ENCODE data around the gene CDK11A.
"Not testable (repeated sequence)": the region's sequence is repeated elsewhere in the genome, so short reads cannot be mapped to it uniquely, and the experiment has no call there.

Gene CDK11A

DNA sequence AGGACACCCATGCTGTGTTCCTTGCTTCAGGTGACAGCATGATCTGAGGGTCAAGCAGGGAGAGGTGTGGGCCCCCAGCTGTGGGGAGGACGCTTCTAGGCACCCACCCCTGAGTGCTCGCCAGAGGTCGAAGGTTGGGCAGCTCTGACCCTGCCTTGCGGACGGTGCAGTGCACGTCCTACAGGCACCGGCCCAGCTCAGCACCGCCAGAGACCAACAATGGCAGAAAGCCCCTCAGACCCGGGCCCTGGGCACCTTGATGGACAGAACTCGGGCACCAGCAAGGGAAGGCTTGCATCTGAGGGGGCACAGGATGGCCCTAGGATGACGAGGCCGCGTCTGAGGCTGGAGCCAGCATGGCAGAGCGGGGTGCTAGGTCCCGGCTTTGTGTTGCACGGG, 29.4 kb upstream of the CDK11A start:
- no peak for FAIRE-seq

- FAIRE-seq: no peak
Measured at GRCh38 chr1:1752636-1753606, 28.8 kb upstream of the CDK11A start.

DNA sequence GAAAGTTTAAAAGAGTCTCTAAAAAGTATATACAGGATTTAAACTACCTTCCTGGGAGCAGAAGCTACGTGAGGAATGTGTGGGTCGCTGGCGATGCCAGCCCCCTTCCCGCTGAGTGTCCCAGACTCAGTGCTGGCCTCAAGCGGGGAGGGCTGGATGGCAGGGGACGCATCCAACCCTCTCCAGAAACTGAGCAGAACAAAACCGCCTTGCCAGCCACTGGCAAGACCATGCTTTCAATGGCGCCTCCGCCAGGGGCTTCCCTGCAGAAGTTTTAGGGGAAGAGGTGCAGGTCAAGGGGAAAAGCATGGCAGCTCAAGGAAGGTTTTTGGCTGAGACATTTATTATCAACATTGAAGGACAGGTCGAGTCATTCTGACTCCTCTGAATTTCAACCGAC, 28.0 kb upstream of the CDK11A start:
- no peak for FAIRE-seq

DNA sequence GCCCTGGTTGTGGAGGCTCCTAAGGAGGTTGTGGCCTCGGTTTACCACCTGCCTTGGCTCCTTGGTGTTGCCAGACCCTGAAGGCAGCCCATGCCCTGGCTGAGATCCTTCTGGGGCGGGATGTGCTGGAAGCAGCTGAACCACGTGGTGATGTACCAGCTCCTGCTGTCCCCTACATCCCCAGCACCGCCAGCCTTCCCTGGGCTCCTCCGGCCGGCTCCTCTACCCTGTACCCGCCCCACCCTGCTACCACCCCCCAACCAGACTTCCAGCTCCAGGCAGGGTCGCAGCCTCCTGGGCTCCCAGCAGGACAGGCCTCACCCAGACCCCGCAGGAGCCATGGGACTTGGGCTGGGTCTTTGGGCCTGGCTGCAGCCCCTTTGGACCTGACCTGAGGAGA, 25.8 kb upstream of the CDK11A start:
- not testable (repeated sequence) for FAIRE-seq

DNA sequence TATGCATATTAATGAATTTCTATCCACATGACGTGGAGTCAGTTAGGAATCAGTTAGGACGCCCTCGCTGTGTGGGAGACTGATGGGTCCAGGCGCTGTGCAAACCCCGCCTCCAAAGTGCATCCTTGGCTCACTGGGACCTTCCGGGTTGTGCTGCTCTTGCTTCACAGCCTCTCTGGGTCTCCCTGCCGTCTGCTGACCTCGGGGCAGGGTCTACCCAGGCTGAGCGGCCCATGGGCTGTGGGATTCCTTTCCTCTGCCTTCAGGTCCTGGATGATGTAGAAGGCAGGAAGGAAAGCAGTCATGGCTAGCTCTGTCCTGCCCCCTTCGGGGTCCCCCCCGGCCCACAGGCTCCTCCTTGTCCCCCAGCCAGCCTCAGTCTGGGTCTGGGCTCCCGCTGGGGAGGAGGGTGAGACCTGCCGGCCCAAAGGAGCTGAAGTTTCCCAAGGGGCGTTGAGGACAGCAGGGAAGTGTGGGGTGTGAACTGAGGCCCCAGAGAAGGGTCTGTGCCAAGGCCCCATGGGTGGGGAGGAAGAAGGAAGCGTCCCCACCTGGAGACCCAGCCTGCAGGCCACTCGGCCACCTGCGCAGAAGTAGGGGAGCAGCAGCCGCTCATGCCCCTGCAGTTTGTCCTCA, 24.6 kb upstream of the CDK11A start:
- no peak for FAIRE-seq

DNA sequence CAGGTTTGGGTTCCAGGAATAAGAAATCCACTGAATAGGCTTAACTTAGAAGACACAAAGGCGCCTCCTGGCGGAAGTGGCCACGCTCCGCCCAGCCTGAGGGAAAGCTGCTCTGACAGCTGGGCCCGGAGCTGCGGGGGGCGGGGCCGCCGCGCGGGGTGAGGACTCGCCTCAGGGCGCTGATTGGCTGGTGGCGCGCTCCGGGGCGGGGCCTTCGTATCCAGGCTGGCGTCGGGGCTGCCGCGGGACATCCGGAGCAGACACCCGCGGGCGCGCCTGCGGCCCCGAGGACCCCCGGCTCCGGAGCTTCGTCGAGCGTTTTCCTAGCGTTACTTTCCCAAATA, 22.4 kb upstream of the CDK11A start:
- peak; percentile 96 for FAIRE-seq

DNA sequence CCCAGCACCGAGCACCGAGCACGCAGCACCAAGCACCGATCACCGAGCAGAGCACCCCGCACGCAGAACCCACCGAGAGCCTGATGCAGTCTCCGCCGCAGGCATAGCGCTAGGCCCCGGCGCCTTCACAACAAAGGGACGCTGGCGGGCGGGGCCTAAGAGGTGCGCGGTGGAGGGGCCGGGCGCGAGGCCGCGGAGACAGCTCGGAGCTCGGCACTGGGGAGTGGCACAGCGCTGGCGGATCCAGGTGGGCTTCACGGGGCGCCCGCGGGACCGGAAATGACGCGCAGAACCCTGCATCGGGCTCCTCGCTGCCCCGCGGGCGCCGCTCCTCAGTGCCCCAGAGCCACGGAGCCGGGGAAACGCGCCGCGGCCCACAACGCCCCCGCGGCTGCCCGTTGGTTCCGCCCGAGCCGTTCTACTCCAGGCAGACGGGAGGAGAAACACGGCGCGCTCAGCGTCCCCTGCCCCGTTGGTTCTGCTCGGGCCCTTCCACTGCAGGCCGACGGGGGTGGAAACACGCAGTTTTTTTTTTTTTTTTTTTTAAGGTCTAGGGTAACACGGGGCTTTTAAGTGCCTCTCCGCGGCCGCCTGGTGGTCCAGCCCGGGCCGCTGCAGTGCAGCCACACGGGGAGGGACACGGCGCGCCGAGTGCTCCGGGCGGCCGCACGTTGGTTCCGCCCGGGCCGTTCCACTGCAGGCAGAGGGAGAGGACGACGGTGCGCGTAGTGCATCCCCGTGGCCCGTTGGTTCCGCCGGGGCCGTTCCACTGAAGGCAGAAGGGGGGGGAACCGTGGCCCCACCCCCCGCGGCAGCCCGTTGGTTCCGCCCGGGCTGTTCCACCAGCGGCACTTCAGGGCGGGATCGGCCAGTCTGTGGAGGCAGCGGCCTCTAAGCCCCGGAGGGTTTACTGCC, 21.8 kb upstream of the CDK11A start:
- not testable (repeated sequence) for FAIRE-seq

DNA sequence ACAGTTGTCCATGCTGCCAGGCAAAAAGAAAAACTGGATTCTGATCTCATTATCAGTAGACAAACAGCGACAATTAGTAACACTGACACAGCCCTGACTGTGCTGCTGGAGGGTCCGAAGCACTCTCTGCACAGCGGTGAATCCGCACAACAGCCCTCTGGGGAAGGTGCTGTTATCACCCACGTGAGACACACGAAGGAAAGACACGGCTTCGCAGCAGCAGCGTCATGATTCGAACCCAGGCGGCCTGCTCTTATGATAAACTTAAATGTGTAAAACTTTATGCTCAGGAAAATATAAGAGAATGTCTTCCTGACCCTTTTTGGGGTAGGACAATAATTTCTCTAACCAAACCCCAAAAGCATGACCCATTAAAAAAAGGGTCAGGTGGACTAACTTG, 18.4 kb upstream of the CDK11A start:
- FAIRE-seq: not testable (repeated sequence)

DNA sequence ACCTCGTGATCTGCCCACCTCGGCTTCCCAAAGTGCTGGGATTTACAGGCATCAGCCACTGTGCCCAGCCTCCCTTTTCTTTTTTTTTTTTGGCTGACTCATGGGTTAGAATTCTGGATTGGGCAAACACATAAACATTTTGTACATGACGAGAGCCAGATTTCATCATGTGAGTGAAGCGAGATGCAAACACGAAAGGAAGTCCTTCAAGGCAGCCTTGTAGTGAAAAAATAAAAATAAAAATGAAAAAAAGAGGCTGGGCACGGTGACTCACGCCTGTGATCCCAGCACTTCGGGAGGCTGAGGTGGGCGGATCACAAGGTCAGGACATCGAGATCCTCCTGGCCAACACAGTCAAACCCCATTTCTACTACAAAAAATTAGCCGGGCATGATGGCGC, 16.9 kb upstream of the CDK11A start:
- FAIRE-seq: not testable (repeated sequence)

DNA sequence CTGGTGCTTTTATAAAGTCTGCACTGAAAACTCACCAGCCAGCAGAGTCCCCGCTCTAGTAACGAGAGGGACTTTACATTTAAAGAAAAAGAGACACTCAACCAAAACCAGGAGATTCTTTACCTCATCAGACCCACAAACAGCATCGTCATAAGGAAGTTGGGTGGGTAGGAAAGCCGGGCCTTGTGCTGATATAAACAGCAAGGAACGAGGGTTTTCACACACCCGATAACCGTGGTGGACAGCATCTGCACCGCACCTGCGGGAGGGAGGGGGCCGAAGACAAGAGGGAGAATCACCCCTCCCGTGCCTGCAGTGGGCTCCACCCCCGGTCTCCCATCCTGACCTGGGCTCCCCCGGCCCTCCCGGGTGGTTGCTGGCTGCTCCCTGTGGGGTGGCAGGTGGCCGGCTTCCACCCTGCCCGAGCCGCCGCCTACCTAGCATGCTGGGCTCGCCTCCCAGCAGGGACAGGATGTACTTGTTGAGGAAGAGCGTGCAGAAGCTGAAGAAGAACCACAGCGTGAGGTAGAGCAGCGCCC, 14.7 kb upstream of the CDK11A start:
- not testable (repeated sequence) for FAIRE-seq

DNA sequence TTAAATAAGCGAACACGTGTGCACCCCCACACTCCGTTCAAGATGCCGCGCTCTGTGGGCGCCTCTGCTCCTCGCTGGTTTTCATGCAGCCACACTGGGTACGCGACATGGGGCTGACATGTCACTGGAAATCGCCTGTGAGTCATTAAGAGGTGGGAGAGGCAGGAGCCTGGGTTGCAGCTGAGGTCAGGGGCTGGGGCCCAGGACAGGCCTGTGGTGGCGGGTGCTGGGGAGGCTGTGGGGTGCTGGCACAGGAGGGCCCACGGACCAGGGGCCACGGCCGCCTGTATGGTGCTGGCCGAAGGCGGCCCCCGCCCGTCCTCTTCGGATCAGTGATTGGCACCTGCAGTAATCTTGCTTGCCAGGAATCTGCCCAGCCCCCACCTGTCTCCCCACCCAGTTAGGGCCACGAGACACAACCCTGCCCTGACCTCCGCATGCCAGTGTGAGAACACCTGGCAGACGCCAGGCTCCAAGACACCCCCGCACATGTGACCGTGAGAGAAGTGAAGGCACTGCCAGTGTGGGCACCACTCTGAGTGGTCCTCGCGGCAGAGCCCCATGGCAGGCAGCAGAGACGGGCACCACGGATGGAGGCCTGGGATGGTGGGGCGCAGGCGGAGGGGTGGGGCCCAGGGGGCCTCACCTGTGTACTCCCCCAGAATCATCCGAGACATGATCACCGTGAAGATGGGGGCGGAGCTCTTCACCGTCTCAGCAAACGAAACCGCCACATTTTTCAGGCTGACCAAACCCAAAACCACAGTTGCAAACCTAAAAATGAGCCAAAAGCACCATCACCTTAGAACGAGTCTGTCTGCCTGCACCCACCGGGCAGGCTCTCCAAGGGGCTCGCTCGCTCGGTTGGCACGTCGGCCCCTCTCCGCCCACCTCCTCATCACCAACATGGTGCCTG, 13.8 kb upstream of the CDK11A start:
- FAIRE-seq: not testable (repeated sequence)

GRCh38 chr1:1732381-1732780, 8.2 kb upstream of the CDK11A start:
- no peak for FAIRE-seq

DNA sequence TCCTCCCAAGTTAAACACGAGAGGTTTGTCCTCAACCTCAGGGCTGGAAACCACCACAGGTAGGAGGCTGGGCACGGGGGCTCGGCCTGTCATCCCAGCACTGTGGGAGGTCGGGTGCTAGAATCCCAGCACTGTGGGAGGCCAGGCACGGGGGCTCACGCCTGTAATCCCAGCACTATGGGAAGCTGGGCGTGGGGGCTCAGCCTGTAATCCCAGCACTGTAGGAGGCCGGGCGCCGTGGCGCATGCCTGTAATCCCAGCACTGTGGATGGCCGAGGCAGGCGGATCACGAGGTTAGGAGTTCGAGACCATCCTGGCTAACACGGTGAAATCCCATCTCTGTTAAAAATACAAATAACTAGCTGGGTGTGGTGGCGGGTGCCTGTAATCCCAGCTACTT, 6.7 kb upstream of the CDK11A start:
- FAIRE-seq: no peak

DNA sequence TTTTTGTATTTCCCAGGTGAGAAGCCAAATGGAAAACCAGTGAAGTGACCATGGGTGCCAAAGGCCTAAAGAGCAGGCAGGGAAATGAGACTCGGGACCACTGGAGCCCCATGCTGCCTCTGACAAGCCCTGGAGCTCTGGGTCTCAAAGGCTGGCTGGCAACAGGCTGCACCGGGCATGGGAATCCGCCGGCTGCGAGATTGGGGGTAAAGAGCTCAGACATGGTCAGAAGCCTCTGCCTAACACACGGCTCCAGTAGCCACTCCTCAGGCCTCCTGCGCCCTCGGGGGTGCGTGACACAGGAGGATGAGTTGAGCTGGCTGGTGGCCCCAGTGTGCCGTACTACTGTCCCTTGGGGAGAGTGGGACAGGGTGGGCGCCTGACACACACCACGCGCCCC, 6.1 kb upstream of the CDK11A start:
- FAIRE-seq: not testable (repeated sequence)

GRCh38 chr1:1729116-1729816, 5.1 kb upstream of the CDK11A start:
- FAIRE-seq: not testable (repeated sequence)

DNA sequence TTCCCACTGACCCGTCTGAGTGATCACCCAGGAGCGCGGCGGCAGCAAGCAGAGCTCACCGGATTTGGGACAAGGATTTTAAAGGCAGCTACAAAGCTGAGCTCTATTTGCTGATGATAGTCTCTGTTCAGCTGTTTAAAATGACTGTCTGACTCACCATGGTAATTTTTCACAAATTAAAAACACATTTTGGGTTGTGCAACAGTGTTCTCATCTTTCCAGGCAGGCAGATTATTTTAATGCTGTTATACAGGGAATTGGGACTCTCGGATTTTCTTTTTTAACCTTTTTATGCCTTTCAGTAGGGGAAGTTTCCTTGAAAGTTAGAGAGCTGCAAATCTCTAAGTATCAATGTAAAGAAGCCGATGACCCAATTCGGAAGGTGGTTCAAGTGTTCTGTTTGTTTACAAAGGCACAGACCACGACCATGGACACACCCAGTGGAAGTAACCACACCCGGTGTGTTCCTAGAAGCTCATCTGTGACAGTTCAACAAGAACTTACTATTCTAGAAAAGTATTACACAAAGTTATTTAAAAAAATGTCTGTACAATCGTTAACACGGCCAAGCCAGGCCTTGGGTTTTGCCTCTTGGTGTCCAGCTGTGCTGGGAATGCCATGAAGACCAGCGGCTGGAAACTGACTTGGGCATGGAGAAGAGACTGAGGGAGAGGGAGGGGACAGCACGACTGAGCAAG, 4.3 kb upstream of the CDK11A start:
- FAIRE-seq: not testable (repeated sequence)

- FAIRE-seq: not testable (repeated sequence)
Measured at GRCh38 chr1:1727131-1727651, 3.0 kb upstream of the CDK11A start.

DNA sequence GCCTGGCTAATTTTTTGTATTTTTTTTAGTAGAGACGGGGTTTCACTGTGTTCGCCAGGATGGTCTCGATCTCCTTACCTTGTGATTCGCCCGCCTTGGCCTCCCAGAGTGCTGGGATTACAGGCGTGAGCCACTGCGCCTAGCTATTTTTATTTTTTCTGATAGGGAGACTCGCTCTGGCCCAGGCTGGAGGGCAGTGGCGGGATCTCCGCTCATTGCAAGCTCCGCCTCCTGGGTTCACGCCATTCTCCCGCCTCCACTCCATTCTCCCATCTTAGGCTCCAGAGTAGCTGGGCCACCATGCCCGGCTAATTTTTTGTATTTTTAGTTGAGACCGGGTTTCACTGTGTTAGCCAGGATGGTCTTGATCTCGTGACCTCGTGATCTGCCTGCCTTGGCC, 1.9 kb upstream of the CDK11A start:
- FAIRE-seq: not testable (repeated sequence)

GRCh38 chr1:1721201-1721600, 3.0 kb downstream of the CDK11A start:
- no peak for FAIRE-seq

All from TTC549 (cell line).